Glomerular visceral epithelial cell (primary cell): Measurements from ENCODE around the gene RFX4.
"Not testable (repeated sequence)": the region's sequence is repeated elsewhere in the genome, so short reads cannot be mapped to it uniquely, and the experiment has no call there.

Source experiments
- DNase-seq: peaks from one replicate; pipeline ENCODE4 v3.0.0-alpha.2; 2016; ENCODE audit errors: extremely low spot score

Gene RFX4

GRCh38 chr12:106590601-106591000 lies 7.8 kb downstream of the RFX4 start:
- DNase-seq, result no peak

- DNase-seq, result no peak
Measured at GRCh38 chr12:106594447-106594846, 11.6 kb downstream of the RFX4 start.

GRCh38 chr12:106595268-106595667 lies 12.5 kb downstream of the RFX4 start:
- no peak for DNase-seq

- no peak for DNase-seq
Measured at GRCh38 chr12:106598003-106598402, 15.2 kb downstream of the RFX4 start.

- DNase-seq, result no peak
Measured at GRCh38 chr12:106599302-106599701, 16.5 kb downstream of the RFX4 start.

GRCh38 chr12:106600503-106600902 lies 17.7 kb downstream of the RFX4 start:
- DNase-seq, result no peak

- no peak for DNase-seq
Measured at GRCh38 chr12:106601031-106601430, 18.2 kb downstream of the RFX4 start.

- DNase-seq, result no peak
Measured at GRCh38 chr12:106601496-106601895, 18.7 kb downstream of the RFX4 start.

GRCh38 chr12:106602076-106602475 lies 19.3 kb downstream of the RFX4 start:
- DNase-seq, result no peak

GRCh38 chr12:106605254-106605653 lies 22.4 kb downstream of the RFX4 start:
- DNase-seq, result no peak

GRCh38 chr12:106620588-106620987 lies 37.8 kb downstream of the RFX4 start:
- DNase-seq, result not testable (repeated sequence)

- no peak for DNase-seq
Measured at GRCh38 chr12:106625976-106626375, 43.2 kb downstream of the RFX4 start.

- DNase-seq, result peak; percentile 12
Measured at GRCh38 chr12:106629797-106630659, 47.2 kb downstream of the RFX4 start.

GRCh38 chr12:106631150-106631549 lies 48.3 kb downstream of the RFX4 start:
- no peak for DNase-seq

- DNase-seq, result no peak
Measured at GRCh38 chr12:106631797-106632196, 49.0 kb downstream of the RFX4 start.

- no peak for DNase-seq
Measured at GRCh38 chr12:106632797-106633450, 50.1 kb downstream of the RFX4 start.

GRCh38 chr12:106633451-106633823 lies 50.6 kb downstream of the RFX4 start:
- DNase-seq, result peak; percentile 15

GRCh38 chr12:106634206-106634605 lies 51.4 kb downstream of the RFX4 start:
- DNase-seq, result no peak

- no peak for DNase-seq
Measured at GRCh38 chr12:106643000-106643399, 60.2 kb downstream of the RFX4 start.

GRCh38 chr12:106644335-106645073 lies 61.7 kb downstream of the RFX4 start:
- no peak for DNase-seq

GRCh38 chr12:106645074-106645421 lies 62.2 kb downstream of the RFX4 start:
- no peak for DNase-seq

- DNase-seq, result no peak
Measured at GRCh38 chr12:106645465-106646330, 62.9 kb downstream of the RFX4 start.
